ENCODE results near the gene ANXA10. TPM values are rescaled to one million over a fixed set of nuclear protein-coding genes. Genes with fewer than 3 reads are reported as not detected.

The ANXA10 gene
- total RNA-seq, 1 donor from 2014 or later: not detected

- Mint-ChIP-seq H3K36me3 (ENCODE audit: low read depth, unreplicated experiment) (no peaks in the 10 kb centered on the region), H3K4me3 (ENCODE audit: unreplicated experiment) (no peak overlapping the region), H3K27me3 (ENCODE audit: unreplicated experiment) (no peaks in the 10 kb centered on the region), H3K27ac (ENCODE audit: unreplicated experiment) (no peak overlapping the region), H3K4me1 (ENCODE audit: unreplicated experiment) (no peaks in the 10 kb centered on the region), H3K9me3 (ENCODE audit: unreplicated experiment) (no peaks in the 10 kb centered on the region)
- DNase-seq (ENCODE audit: low spot score): no peak
- no peak for TF ChIP-seq CTCF (IDR thresholded peaks at IDR 0.05; ENCODE audit: unreplicated experiment)
These were observed 105.6 kb downstream of the ANXA10 start for GRCh38 chr4:168197926-168198325.

- H3K27ac Mint-ChIP-seq (ENCODE audit: unreplicated experiment): no peak overlapping the region
- no peak for DNase-seq (ENCODE audit: low spot score)
- no peak overlapping the region for H3K4me3 Mint-ChIP-seq (ENCODE audit: unreplicated experiment)
- peaks cover 6% of the 10 kb centered on the region for H3K9me3 Mint-ChIP-seq (ENCODE audit: unreplicated experiment)
- no peaks in the 10 kb centered on the region for H3K4me1 Mint-ChIP-seq (ENCODE audit: unreplicated experiment)
- H3K36me3 Mint-ChIP-seq (ENCODE audit: low read depth, unreplicated experiment): peaks cover 3% of the 10 kb centered on the region
- no peaks in the 10 kb centered on the region for H3K27me3 Mint-ChIP-seq (ENCODE audit: unreplicated experiment)
- TF ChIP-seq CTCF (IDR thresholded peaks at IDR 0.05; ENCODE audit: unreplicated experiment): no peak
These were observed 107.1 kb downstream of the ANXA10 start for GRCh38 chr4:168199260-168199957.

GRCh38 chr4:168200685-168201084, 108.3 kb downstream of the ANXA10 start:
- no peak for TF ChIP-seq CTCF (IDR thresholded peaks at IDR 0.05; ENCODE audit: unreplicated experiment)
- Mint-ChIP-seq H3K9me3 (ENCODE audit: unreplicated experiment) (peaks cover 12% of the 10 kb centered on the region), H3K4me3 (ENCODE audit: unreplicated experiment) (no peak overlapping the region), H3K27me3 (ENCODE audit: unreplicated experiment) (no peaks in the 10 kb centered on the region), H3K36me3 (ENCODE audit: low read depth, unreplicated experiment) (peaks cover 10% of the 10 kb centered on the region), H3K4me1 (ENCODE audit: unreplicated experiment) (no peaks in the 10 kb centered on the region), H3K27ac (ENCODE audit: unreplicated experiment) (no peak overlapping the region)
- no peak for DNase-seq (ENCODE audit: low spot score)

GRCh38 chr4:168203233-168203911, 111.0 kb downstream of the ANXA10 start:
- H3K4me3 Mint-ChIP-seq (ENCODE audit: unreplicated experiment): no peak overlapping the region
- no peaks in the 10 kb centered on the region for H3K4me1 Mint-ChIP-seq (ENCODE audit: unreplicated experiment)
- TF ChIP-seq CTCF (IDR thresholded peaks at IDR 0.05; ENCODE audit: unreplicated experiment): no peak
- H3K36me3 Mint-ChIP-seq (ENCODE audit: low read depth, unreplicated experiment): peaks cover 10% of the 10 kb centered on the region
- H3K27ac Mint-ChIP-seq (ENCODE audit: unreplicated experiment): no peak overlapping the region
- H3K9me3 Mint-ChIP-seq (ENCODE audit: unreplicated experiment): peaks cover 12% of the 10 kb centered on the region
- DNase-seq (ENCODE audit: low spot score): no peak
- H3K27me3 Mint-ChIP-seq (ENCODE audit: unreplicated experiment): no peaks in the 10 kb centered on the region

- H3K9me3 Mint-ChIP-seq (ENCODE audit: unreplicated experiment): peaks cover 9% of the 10 kb centered on the region
- H3K27ac Mint-ChIP-seq (ENCODE audit: unreplicated experiment): no peak overlapping the region
- TF ChIP-seq CTCF (IDR thresholded peaks at IDR 0.05; ENCODE audit: unreplicated experiment): no peak
- no peaks in the 10 kb centered on the region for H3K27me3 Mint-ChIP-seq (ENCODE audit: unreplicated experiment)
- H3K4me1 Mint-ChIP-seq (ENCODE audit: unreplicated experiment): peaks cover 2% of the 10 kb centered on the region
- no peak overlapping the region for H3K4me3 Mint-ChIP-seq (ENCODE audit: unreplicated experiment)
- DNase-seq (ENCODE audit: low spot score): no peak
- peaks cover 10% of the 10 kb centered on the region for H3K36me3 Mint-ChIP-seq (ENCODE audit: low read depth, unreplicated experiment)
These were observed 116.7 kb downstream of the ANXA10 start for GRCh38 chr4:168208957-168209614.

Data from endothelial cell (in vitro differentiated cells).